Gastrocnemius medialis (tissue), 4 donors: ENCODE data around the gene MLYCD.

Source experiments
- CTCF ChIP-seq, 5 experiments: fragments of 450-650 bp in 3 of 5; fragments of 200-600 bp in 2 of 5; sonication (generic) in 2 of 5; IDR thresholded peaks in 4 of 5; conservative IDR thresholded peaks in 1 of 5; 1 replicate in 4 of 5; 2 replicates in 1 of 5; pipeline ENCODE4 v1.5.1; 2016 to 2019; ENCODE audit warnings: antibody characterized with exemption in 5 of 5, mild to moderate bottlenecking in 3 of 5, moderate library complexity in 3 of 5
- POLR2A ChIP-seq, 2 donors: fragments of 450-650 bp; IDR thresholded peaks; one replicate each; pipeline ENCODE4 v1.6.1; 2017; ENCODE audit warnings: antibody characterized with exemption in 2 of 2, mild to moderate bottlenecking in 2 of 2, moderate library complexity in 2 of 2

GRCh38 chr16:83953796-83954576, 55.1 kb downstream of the MLYCD start:
- TF ChIP-seq CTCF (IDR thresholded peaks at IDR 0.05 in 4 of 5, conservative IDR thresholded peaks at IDR 0.05 in 1 of 5) (peak; percentile 27 to 62 (median 49)), POLR2A (IDR thresholded peaks at IDR 0.05) (no peak)
